ENCODE results near the gene CLOCK. TPM values are rescaled to one million over a fixed set of nuclear protein-coding genes. Genes with fewer than 3 reads are reported as not detected.

CLOCK gene
- total RNA-seq, 1 donor from 2014 or later, result 29.6 TPM

- Mint-ChIP-seq H3K4me3 (ENCODE audit: unreplicated experiment) (peak within 1 kb of the TSS; percentile 100), H3K36me3 (ENCODE audit: low read depth, unreplicated experiment) (peaks cover 34% of the 10 kb centered on the region), H3K4me1 (ENCODE audit: unreplicated experiment) (peaks cover 42% of the 10 kb centered on the region), H3K9me3 (ENCODE audit: unreplicated experiment) (no peaks in the 10 kb centered on the region), H3K27ac (ENCODE audit: unreplicated experiment) (peak within 1 kb of the TSS; percentile 96), H3K27me3 (ENCODE audit: unreplicated experiment) (peaks cover 23% of the 10 kb centered on the region)
- DNase-seq (ENCODE audit: low spot score), result peak; percentile 88
- TF ChIP-seq, protein P1, sequence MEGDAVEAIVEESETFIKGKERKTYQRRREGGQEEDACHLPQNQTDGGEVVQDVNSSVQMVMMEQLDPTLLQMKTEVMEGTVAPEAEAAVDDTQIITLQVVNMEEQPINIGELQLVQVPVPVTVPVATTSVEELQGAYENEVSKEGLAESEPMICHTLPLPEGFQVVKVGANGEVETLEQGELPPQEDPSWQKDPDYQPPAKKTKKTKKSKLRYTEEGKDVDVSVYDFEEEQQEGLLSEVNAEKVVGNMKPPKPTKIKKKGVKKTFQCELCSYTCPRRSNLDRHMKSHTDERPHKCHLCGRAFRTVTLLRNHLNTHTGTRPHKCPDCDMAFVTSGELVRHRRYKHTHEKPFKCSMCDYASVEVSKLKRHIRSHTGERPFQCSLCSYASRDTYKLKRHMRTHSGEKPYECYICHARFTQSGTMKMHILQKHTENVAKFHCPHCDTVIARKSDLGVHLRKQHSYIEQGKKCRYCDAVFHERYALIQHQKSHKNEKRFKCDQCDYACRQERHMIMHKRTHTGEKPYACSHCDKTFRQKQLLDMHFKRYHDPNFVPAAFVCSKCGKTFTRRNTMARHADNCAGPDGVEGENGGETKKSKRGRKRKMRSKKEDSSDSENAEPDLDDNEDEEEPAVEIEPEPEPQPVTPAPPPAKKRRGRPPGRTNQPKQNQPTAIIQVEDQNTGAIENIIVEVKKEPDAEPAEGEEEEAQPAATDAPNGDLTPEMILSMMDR (IDR thresholded peaks at IDR 0.05; ENCODE audit: unreplicated experiment), result no peak
These were observed 151.0 kb downstream of the CLOCK start, which contains the start of gene TMEM165 for GRCh38 chr4:55395529-55396307. Gene TMEM165 (plus strand): TSS chr4:55395957. CDS start chr4:55396190, 233 bp downstream.

DNA sequence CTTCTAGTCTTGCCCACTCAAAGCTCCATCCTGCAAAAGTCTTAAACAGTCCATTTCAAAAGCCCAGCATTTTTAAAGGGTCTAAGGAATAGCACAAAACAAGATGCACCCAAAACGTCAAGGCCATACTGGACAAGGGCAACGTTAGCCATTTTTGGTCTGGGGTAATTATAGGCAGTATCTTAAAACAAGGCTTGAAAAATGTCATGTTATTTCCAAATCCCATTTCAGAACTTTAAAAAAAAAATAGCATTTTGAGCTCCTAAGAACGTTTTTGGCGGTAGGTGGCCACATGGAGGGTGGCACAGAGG lies 151.5 kb downstream of the CLOCK start:
- H3K36me3 Mint-ChIP-seq (ENCODE audit: low read depth, unreplicated experiment), result peaks cover 32% of the 10 kb centered on the region
- peaks cover 40% of the 10 kb centered on the region for H3K4me1 Mint-ChIP-seq (ENCODE audit: unreplicated experiment)
- H3K4me3 Mint-ChIP-seq (ENCODE audit: unreplicated experiment), result peak overlapping the region; percentile 99
- TF ChIP-seq, protein P1 (IDR thresholded peaks at IDR 0.05; ENCODE audit: unreplicated experiment), result no peak
- DNase-seq (ENCODE audit: low spot score), result no peak
- H3K27ac Mint-ChIP-seq (ENCODE audit: unreplicated experiment), result peak overlapping the region; percentile 96
- H3K27me3 Mint-ChIP-seq (ENCODE audit: unreplicated experiment), result peaks cover 23% of the 10 kb centered on the region
- no peaks in the 10 kb centered on the region for H3K9me3 Mint-ChIP-seq (ENCODE audit: unreplicated experiment)

DNA sequence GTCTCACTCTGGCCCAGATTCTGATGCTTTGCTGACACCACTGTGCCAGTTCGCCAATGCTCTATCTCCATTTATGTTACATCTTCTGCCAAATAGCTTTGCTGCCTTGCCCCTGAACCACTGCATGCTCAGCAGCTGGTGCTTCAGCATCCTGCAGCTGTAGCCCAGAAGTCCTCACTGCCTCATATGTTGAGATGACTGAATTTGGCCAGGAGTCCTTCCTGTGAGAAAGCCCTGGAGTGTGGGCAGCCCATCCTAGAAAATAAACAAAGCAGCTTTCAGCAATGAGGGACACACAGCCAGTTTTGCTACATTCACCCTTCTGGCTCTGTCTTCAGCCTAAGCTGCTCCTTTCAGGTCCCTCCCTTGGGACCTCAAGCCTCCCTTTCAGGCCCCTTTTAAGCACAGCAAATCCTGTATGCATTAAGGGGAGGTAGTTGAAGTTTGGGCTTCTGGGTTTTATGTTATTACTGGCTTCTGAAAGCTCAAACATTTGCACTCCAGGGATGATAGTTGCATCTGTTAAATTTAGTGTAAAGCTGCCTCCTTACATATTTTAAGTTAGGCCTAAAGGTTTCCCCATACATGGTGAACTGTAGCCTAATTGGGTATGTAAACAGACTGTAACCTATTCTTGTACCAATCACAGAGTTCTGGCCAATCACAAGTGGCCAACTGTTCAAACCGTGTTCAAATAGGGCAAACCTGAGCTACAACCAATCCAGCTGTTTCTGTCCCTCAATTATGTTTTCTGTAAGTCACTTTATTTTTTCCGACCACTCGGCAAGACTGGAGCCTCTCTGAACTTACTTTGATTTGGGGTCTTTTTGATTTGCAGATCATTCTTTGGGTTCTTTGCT lies 153.0 kb downstream of the CLOCK start:
- peak overlapping the region; percentile 52 for H3K4me3 Mint-ChIP-seq (ENCODE audit: unreplicated experiment)
- peaks cover 39% of the 10 kb centered on the region for H3K4me1 Mint-ChIP-seq (ENCODE audit: unreplicated experiment)
- TF ChIP-seq, protein P1 (IDR thresholded peaks at IDR 0.05; ENCODE audit: unreplicated experiment), result no peak
- no peak overlapping the region for H3K27ac Mint-ChIP-seq (ENCODE audit: unreplicated experiment)
- H3K27me3 Mint-ChIP-seq (ENCODE audit: unreplicated experiment), result peaks cover 23% of the 10 kb centered on the region
- DNase-seq (ENCODE audit: low spot score), result no peak
- H3K36me3 Mint-ChIP-seq (ENCODE audit: low read depth, unreplicated experiment), result peaks cover 27% of the 10 kb centered on the region
- H3K9me3 Mint-ChIP-seq (ENCODE audit: unreplicated experiment), result no peaks in the 10 kb centered on the region

DNA sequence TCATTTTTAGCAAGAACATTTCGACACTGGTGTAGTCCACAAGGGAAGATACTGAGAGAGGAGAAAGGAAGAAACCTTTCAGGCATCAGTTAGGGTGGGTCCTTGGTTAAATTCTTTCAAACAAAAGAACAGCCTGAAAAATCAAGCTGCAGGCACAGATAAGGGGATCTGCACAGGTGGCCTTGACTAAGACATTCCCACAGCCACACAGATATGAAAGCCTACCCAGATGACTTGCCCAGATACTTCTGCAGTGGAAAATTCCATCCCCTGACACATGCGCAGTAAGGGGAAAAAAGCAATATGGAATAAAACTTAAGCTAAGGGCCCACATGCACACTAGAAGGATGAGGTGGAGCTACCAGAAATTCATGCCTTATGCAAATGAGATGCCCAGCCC lies 159.9 kb downstream of the CLOCK start:
- Mint-ChIP-seq H3K4me3 (ENCODE audit: unreplicated experiment) (no peak overlapping the region), H3K4me1 (ENCODE audit: unreplicated experiment) (peaks cover 35% of the 10 kb centered on the region), H3K9me3 (ENCODE audit: unreplicated experiment) (no peaks in the 10 kb centered on the region), H3K36me3 (ENCODE audit: low read depth, unreplicated experiment) (no peaks in the 10 kb centered on the region), H3K27me3 (ENCODE audit: unreplicated experiment) (peaks cover 8% of the 10 kb centered on the region), H3K27ac (ENCODE audit: unreplicated experiment) (peak overlapping the region; percentile 88)
- no peak for DNase-seq (ENCODE audit: low spot score)
- TF ChIP-seq, protein P1 (IDR thresholded peaks at IDR 0.05; ENCODE audit: unreplicated experiment), result no peak
